Gastrocnemius medialis (tissue), 4 donors: ENCODE results near the gene SMS. TPM values are rescaled to one million over a fixed set of nuclear protein-coding genes. Genes with fewer than 3 reads are reported as not detected.
A peak's percentile ranks its signal among the peaks of the same experiment; 100 is the strongest.

ENCODE experiments used
- ATAC-seq, 2 donors: fragments of 150-250 bp; one replicate each; pipeline ENCODE4 v1.9.1; 2016
- DNase-seq, 2 donors: peaks; one replicate each; pipeline ENCODE4 v3.0.0-alpha.2; 2019
- H3K27ac ChIP-seq, 4 donors: fragments of 200-600 bp; sonication (generic); 1 replicate in 1 of 4; 2 replicates in 3 of 4; pipeline ENCODE4 v1.5.1; 2016 to 2018; ENCODE audit warnings: mild to moderate bottlenecking in 2 of 4, moderate library complexity in 1 of 4
- H3K27me3 ChIP-seq, 3 donors: fragments of 200-600 bp; sonication (generic) in 2 of 3; 1 replicate in 1 of 3; 2 replicates in 2 of 3; pipeline versions ENCODE4 v1.5.1 to v1.6.0; 2016 to 2019; ENCODE audit warnings: mild to moderate bottlenecking in 1 of 3, moderate library complexity in 1 of 3
- H3K36me3 ChIP-seq, 2 donors: fragments of 200-600 bp; sonication (generic) in 1 of 2; one replicate each; pipeline ENCODE4 v1.5.1; 2017 to 2018
- H3K4me1 ChIP-seq, 2 donors: fragments of 200-600 bp; sonication (generic) in 1 of 2; one replicate each; pipeline ENCODE4 v1.5.1; 2016 to 2017; ENCODE audit warnings: mild to moderate bottlenecking in 2 of 2
- H3K4me3 ChIP-seq, 4 donors: fragments of 200-600 bp; sonication (generic) in 3 of 4; 1 replicate in 1 of 4; 2 replicates in 3 of 4; pipeline ENCODE4 v1.5.1; 2016 to 2019; ENCODE audit warnings: mild to moderate bottlenecking in 2 of 4
- H3K9me3 ChIP-seq, 3 donors: fragments of 200-600 bp; sonication (generic) in 2 of 3; 1 replicate in 1 of 3; 2 replicates in 2 of 3; pipeline ENCODE4 v1.5.1; 2016 to 2019
- POLR2A ChIP-seq, 2 donors: fragments of 450-650 bp; IDR thresholded peaks; one replicate each; pipeline ENCODE4 v1.6.1; 2017; ENCODE audit warnings: antibody characterized with exemption in 2 of 2, mild to moderate bottlenecking in 2 of 2, moderate library complexity in 2 of 2
- in situ Hi-C, 4 donors: fragments of 200-750 bp; cut with MboI; loops; one replicate each; pipeline versions ENCODE4 v1.15.0 to v1.8.0; 2017; ENCODE audit warnings: low sequenced_read_pairs in 4 of 4
- intact Hi-C: fragments of 100-400 bp; cut with DNase I; formaldehyde crosslinking; loops from one replicate; pipeline ENCODE4 v1.15.1; 2023; ENCODE audit warnings: low total_unique reads
- total RNA-seq, 4 donors: library from RNA; depleted of rRNA; stranded (reverse); fragments of >200 nt; gene quantifications; one replicate each; pipeline versions ENCODE4 v1.1.0 to v1.2.3, GENCODE V29; 2016
- TF ChIP-seq, protein P1 (sequence below), 5 experiments: fragments of 450-650 bp in 3 of 5; fragments of 200-600 bp in 2 of 5; sonication (generic) in 2 of 5; IDR thresholded peaks in 4 of 5; conservative IDR thresholded peaks in 1 of 5; 1 replicate in 4 of 5; 2 replicates in 1 of 5; pipeline ENCODE4 v1.5.1; 2016 to 2019; ENCODE audit warnings: antibody characterized with exemption in 5 of 5, mild to moderate bottlenecking in 3 of 5, moderate library complexity in 3 of 5

Gene SMS
- total RNA-seq, 4 donors from 2014 or later: 9.3 to 32.0 (median 20.0) TPM

DNA sequence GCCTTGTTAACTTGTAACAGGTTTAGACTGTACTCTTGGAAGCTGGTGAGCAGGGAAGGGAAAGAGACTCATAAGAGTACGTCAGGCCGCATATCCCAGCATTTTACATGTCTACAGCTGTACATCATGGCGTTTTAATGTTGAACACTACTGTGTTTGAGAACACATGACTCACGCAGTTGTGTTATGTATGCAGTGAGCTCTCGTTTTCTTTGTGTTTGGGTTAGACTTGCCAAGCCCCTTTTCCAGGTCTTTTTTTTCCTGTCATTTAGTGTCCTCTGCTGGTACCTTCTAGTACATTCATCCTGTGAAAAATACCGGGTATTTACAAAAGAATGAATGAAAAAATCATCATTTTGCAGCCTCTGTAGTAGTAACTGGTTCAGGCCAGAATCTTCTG is 35.3 kb downstream of the SMS start:
- Histone ChIP-seq H3K4me1 (no peaks in the 10 kb centered on the region), H3K27ac (no peak overlapping the region), H3K9me3 (no peaks in the 10 kb centered on the region), H3K36me3 (peaks cover 0 to 10% of the 10 kb centered on the region in 2 donors), H3K4me3 (no peak overlapping the region), H3K27me3 (no peaks in the 10 kb centered on the region)
- no peak for TF ChIP-seq POLR2A (IDR thresholded peaks at IDR 0.05)
- TF ChIP-seq, protein P1, sequence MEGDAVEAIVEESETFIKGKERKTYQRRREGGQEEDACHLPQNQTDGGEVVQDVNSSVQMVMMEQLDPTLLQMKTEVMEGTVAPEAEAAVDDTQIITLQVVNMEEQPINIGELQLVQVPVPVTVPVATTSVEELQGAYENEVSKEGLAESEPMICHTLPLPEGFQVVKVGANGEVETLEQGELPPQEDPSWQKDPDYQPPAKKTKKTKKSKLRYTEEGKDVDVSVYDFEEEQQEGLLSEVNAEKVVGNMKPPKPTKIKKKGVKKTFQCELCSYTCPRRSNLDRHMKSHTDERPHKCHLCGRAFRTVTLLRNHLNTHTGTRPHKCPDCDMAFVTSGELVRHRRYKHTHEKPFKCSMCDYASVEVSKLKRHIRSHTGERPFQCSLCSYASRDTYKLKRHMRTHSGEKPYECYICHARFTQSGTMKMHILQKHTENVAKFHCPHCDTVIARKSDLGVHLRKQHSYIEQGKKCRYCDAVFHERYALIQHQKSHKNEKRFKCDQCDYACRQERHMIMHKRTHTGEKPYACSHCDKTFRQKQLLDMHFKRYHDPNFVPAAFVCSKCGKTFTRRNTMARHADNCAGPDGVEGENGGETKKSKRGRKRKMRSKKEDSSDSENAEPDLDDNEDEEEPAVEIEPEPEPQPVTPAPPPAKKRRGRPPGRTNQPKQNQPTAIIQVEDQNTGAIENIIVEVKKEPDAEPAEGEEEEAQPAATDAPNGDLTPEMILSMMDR (IDR thresholded peaks at IDR 0.05 in 4 of 5, conservative IDR thresholded peaks at IDR 0.05 in 1 of 5): peak in 1 of 5 experiments; percentile 15
- ATAC-seq: no peak
- DNase-seq: no peak
- intact Hi-C loops: no loop called here
- in situ Hi-C loops: loop anchor here in 1 of 4 donors (25.0 kb wide), 1 partner anchor 211 kb away; no protein-coding TSS in a partner anchor

DNA sequence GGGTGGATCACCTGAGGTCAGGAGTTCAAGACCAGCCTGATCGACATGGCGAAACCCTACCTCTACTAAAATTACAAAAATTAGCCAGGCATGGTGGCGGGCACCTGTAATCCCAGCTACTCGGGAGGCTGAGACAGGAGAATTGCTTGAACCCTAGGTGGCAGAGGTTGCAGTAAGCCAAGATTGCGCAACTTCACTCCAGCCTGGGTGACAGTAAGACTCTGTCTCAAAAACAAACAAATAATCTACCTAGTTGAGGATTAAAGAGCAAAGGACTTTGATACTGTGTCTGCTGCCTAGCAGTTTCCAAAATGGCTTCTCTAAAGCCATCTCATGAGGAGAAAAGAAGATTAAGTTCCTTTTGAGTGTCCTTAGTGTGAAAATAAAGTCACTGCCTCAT is 37.8 kb downstream of the SMS start:
- H3K36me3 ChIP-seq: peaks cover 0 to 10% of the 10 kb centered on the region in 2 donors
- H3K4me1 ChIP-seq: no peaks in the 10 kb centered on the region
- intact Hi-C loops (no loop called here), in situ Hi-C loops (loop anchor here in 1 of 4 donors (25.0 kb wide), 1 partner anchor 209 kb away; no protein-coding TSS in a partner anchor)
- DNase-seq (no peak), ATAC-seq (no peak)
- no peak overlapping the region for H3K4me3 ChIP-seq
- H3K9me3 ChIP-seq: no peaks in the 10 kb centered on the region
- H3K27ac ChIP-seq: no peak overlapping the region
- TF ChIP-seq, protein P1 (IDR thresholded peaks at IDR 0.05 in 4 of 5, conservative IDR thresholded peaks at IDR 0.05 in 1 of 5): no peak
- no peak for TF ChIP-seq POLR2A (IDR thresholded peaks at IDR 0.05)
- H3K27me3 ChIP-seq: no peaks in the 10 kb centered on the region

DNA sequence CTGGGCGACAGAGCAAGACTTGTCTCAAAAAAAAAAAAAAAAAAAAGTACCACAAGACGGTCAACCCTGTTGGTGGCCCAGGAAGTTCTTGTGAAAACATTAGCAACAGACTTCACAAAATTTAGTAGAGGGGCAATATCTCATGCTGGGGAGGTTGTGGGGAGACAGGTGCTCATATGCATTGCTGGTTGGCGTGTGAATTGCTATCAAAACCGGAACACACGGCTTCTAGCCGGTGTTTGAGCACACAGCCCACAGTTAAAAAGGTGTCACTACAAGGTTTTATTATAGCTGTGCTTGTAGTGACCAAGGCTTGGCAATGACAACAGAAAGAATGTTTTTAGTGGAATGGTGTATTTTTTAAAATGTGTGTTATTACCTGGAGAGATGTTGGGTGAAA is 41.8 kb downstream of the SMS start:
- Histone ChIP-seq H3K27me3 (no peaks in the 10 kb centered on the region), H3K36me3 (peaks cover 0 to 10% of the 10 kb centered on the region in 2 donors), H3K4me1 (no peaks in the 10 kb centered on the region), H3K9me3 (no peaks in the 10 kb centered on the region), H3K4me3 (no peak overlapping the region), H3K27ac (no peak overlapping the region)
- TF ChIP-seq, protein P1 (IDR thresholded peaks at IDR 0.05 in 4 of 5, conservative IDR thresholded peaks at IDR 0.05 in 1 of 5): no peak
- no peak for TF ChIP-seq POLR2A (IDR thresholded peaks at IDR 0.05)
- DNase-seq (no peak), ATAC-seq (no peak)
- intact Hi-C loops: loop anchor here (10.0 kb wide), 1 partner anchor 152 kb away; no protein-coding TSS in a partner anchor
- in situ Hi-C loops: loop anchor here in 2 of 4 donors (10.0 to 25.0 kb wide), 2 partner anchors 205 to 212 kb away; no protein-coding TSS in a partner anchor

DNA sequence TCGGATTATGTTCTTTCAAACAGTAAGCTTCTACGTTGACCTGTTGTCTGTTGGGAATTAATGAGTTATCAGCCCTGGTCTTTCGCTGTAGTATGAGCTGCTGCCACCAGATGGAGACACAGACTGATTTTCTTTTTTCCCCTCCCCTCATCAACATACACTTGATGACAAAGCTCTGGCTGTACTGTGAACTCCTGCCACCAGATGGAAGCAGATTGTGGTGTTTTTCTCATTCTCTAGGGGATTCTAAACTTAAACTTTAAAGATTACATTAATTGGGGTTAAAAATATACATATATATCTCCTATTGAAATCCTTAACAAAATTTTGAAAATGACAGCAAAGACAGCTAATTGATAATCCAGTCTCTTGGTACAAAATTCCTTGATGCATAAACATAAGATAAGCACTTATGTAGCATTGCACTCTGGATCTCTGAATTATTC is 44.8 kb downstream of the SMS start:
- Histone ChIP-seq H3K4me1 (no peaks in the 10 kb centered on the region), H3K27me3 (no peaks in the 10 kb centered on the region), H3K27ac (no peak overlapping the region), H3K9me3 (no peaks in the 10 kb centered on the region), H3K4me3 (no peak overlapping the region), H3K36me3 (no peaks in the 10 kb centered on the region)
- peak in 1 of 2 donors; percentile 38 for DNase-seq
- peak; percentile 83 to 94 for ATAC-seq
- in situ Hi-C loops (loop anchor here in 2 of 4 donors (10.0 to 25.0 kb wide), 2 partner anchors 202 to 209 kb away; no protein-coding TSS in a partner anchor), intact Hi-C loops (loop anchor here (5.0 to 10.0 kb wide), 2 partner anchors 149 to 207 kb away; no protein-coding TSS in a partner anchor)
- TF ChIP-seq, protein P1 (IDR thresholded peaks at IDR 0.05 in 4 of 5, conservative IDR thresholded peaks at IDR 0.05 in 1 of 5): peak; percentile 71 to 83 (median 75)
- TF ChIP-seq POLR2A (IDR thresholded peaks at IDR 0.05): no peak
